Vagina (tissue), 2 donors: Measurements from ENCODE around the gene SLC2A6. TPM values are rescaled to one million over a fixed set of nuclear protein-coding genes. Genes with fewer than 3 reads are reported as not detected.

Source experiments
- DNase-seq, 2 donors: peaks; one replicate each; pipeline ENCODE4 v3.0.0-alpha.2; 2017; ENCODE audit errors: extremely low spot score in 2 of 2
- H3K27ac ChIP-seq: fragments of 200-600 bp; sonication (generic); one replicate; pipeline ENCODE4 v1.5.1; 2019
- H3K27me3 ChIP-seq: fragments of 200-600 bp; sonication (generic); one replicate; pipeline ENCODE4 v1.5.1; 2019
- H3K36me3 ChIP-seq, 2 donors: fragments of 200-600 bp; sonication (generic); one replicate each; pipeline ENCODE4 v1.5.1; 2017 to 2019
- H3K4me1 ChIP-seq: fragments of 200-600 bp; sonication (generic); one replicate; pipeline ENCODE4 v1.5.1; 2019
- H3K4me3 ChIP-seq, 2 donors: fragments of 200-600 bp; sonication (generic); 1 replicate in 1 of 2; 2 replicates in 1 of 2; pipeline ENCODE4 v1.5.1; 2016 to 2019
- H3K9me3 ChIP-seq: fragments of 200-600 bp; sonication (generic); one replicate; pipeline ENCODE4 v1.5.1; 2019
- CTCF ChIP-seq, 3 experiments: fragments of 450-650 bp in 2 of 3; fragments of 200-600 bp in 1 of 3; sonication (generic) in 1 of 3; IDR thresholded peaks; one replicate each; pipeline ENCODE4 v1.5.1; 2017 to 2019; ENCODE audit warnings: antibody characterized with exemption in 3 of 3, mild to moderate bottlenecking in 2 of 3, moderate library complexity in 2 of 3
- POLR2A ChIP-seq, 2 donors: fragments of 450-650 bp; IDR thresholded peaks; one replicate each; pipeline ENCODE4 v1.6.1; 2017; ENCODE audit warnings: antibody characterized with exemption in 2 of 2, mild to moderate bottlenecking in 2 of 2, moderate library complexity in 2 of 2
- POLR2AphosphoS5 ChIP-seq, 2 donors: sonication (generic); formaldehyde crosslinking; IDR thresholded peaks; one replicate each; pipeline ENCODE4 v1.9.0; 2017; ENCODE audit warnings: antibody characterized with exemption in 2 of 2, mild to moderate bottlenecking in 2 of 2, low read depth in 1 of 2; ENCODE audit not compliant: insufficient read depth in 1 of 2
- intact Hi-C: fragments of 100-400 bp; cut with DNase I; formaldehyde crosslinking; loops from one replicate; pipeline ENCODE4 v1.15.1; 2023
- total RNA-seq: library from RNA; depleted of rRNA; stranded (reverse); fragments of >200 nt; gene quantifications from one replicate; pipeline ENCODE4 v1.2.3, GENCODE V29; 2016

Gene SLC2A6
- total RNA-seq, 1 donor from 2014 or later, result 3.7 TPM

GRCh38 chr9:133426011-133426410 is 52.9 kb downstream of the SLC2A6 start:
- no peaks in the 10 kb centered on the region for H3K9me3 ChIP-seq
- no peaks in the 10 kb centered on the region for H3K27me3 ChIP-seq
- DNase-seq, result no peak
- H3K36me3 ChIP-seq, result no peaks in the 10 kb centered on the region
- TF ChIP-seq POLR2AphosphoS5 (IDR thresholded peaks at IDR 0.05; ENCODE audit: insufficient read depth in 1 of 2, low read depth in 1 of 2) (no peak), CTCF (IDR thresholded peaks at IDR 0.05) (no peak), POLR2A (IDR thresholded peaks at IDR 0.05) (no peak)
- H3K4me1 ChIP-seq, result peaks cover 8% of the 10 kb centered on the region
- intact Hi-C loops, result no loop called here
- no peak overlapping the region for H3K4me3 ChIP-seq
- no peak overlapping the region for H3K27ac ChIP-seq

GRCh38 chr9:133425049-133425632 is 53.8 kb downstream of the SLC2A6 start:
- H3K27ac ChIP-seq, result no peak overlapping the region

GRCh38 chr9:133424187-133424586 is 54.7 kb downstream of the SLC2A6 start:
- no peaks in the 10 kb centered on the region for H3K9me3 ChIP-seq
- intact Hi-C loops, result no loop called here
- H3K4me3 ChIP-seq, result no peak overlapping the region
- peaks cover 5% of the 10 kb centered on the region for H3K4me1 ChIP-seq
- H3K36me3 ChIP-seq, result no peaks in the 10 kb centered on the region
- H3K27me3 ChIP-seq, result no peaks in the 10 kb centered on the region
- DNase-seq, result no peak
- H3K27ac ChIP-seq, result no peak overlapping the region
- no peak for TF ChIP-seq POLR2A (IDR thresholded peaks at IDR 0.05)

More at GRCh38 chr9:133425049-133425632, 53.8 kb downstream of the SLC2A6 start:
- H3K4me1 ChIP-seq, result peaks cover 8% of the 10 kb centered on the region
- H3K4me3 ChIP-seq, result no peak overlapping the region
- H3K27me3 ChIP-seq, result no peaks in the 10 kb centered on the region
- no peak for DNase-seq
- H3K9me3 ChIP-seq, result no peaks in the 10 kb centered on the region
- no peak for TF ChIP-seq POLR2AphosphoS5 (IDR thresholded peaks at IDR 0.05; ENCODE audit: insufficient read depth in 1 of 2, low read depth in 1 of 2)
- TF ChIP-seq POLR2A (IDR thresholded peaks at IDR 0.05), result no peak
- no peak for TF ChIP-seq CTCF (IDR thresholded peaks at IDR 0.05)
- intact Hi-C loops, result no loop called here
- H3K36me3 ChIP-seq, result no peaks in the 10 kb centered on the region

GRCh38 chr9:133423216-133423615 is 55.7 kb downstream of the SLC2A6 start:
- no peak for DNase-seq
- Histone ChIP-seq H3K4me3 (no peak overlapping the region), H3K27ac (no peak overlapping the region), H3K36me3 (no peaks in the 10 kb centered on the region), H3K9me3 (no peaks in the 10 kb centered on the region), H3K4me1 (peaks cover 10% of the 10 kb centered on the region), H3K27me3 (no peaks in the 10 kb centered on the region)
- no peak for TF ChIP-seq POLR2A (IDR thresholded peaks at IDR 0.05)
- no peak for TF ChIP-seq CTCF (IDR thresholded peaks at IDR 0.05)
- TF ChIP-seq POLR2AphosphoS5 (IDR thresholded peaks at IDR 0.05; ENCODE audit: insufficient read depth in 1 of 2, low read depth in 1 of 2), result no peak
- intact Hi-C loops, result no loop called here

- no peaks in the 10 kb centered on the region for H3K27me3 ChIP-seq
- no peaks in the 10 kb centered on the region for H3K9me3 ChIP-seq
- no peak within 1 kb of the TSS for H3K4me3 ChIP-seq
- TF ChIP-seq POLR2AphosphoS5 (IDR thresholded peaks at IDR 0.05; ENCODE audit: insufficient read depth in 1 of 2, low read depth in 1 of 2) (no peak), POLR2A (IDR thresholded peaks at IDR 0.05) (no peak), CTCF (IDR thresholded peaks at IDR 0.05) (no peak)
- no peak for DNase-seq
- H3K4me1 ChIP-seq, result peaks cover 19% of the 10 kb centered on the region
- intact Hi-C loops, result no loop called here
- no peak within 1 kb of the TSS for H3K27ac ChIP-seq
- no peaks in the 10 kb centered on the region for H3K36me3 ChIP-seq
These were observed 57.0 kb downstream of the SLC2A6 start, which contains the start of gene ADAMTS13 for GRCh38 chr9:133421615-133422542. Gene ADAMTS13, plus strand, starts transcription at chr9:133422367. Its CDS starts 77 bp downstream, at chr9:133422444.

Other genes with a start within 250 kb of the SLC2A6 start
- gene ABO, start 203.9 kb downstream of the SLC2A6 start, total RNA-seq, result 17.2 TPM
- 12.8 TPM for gene SURF6, start 142.9 kb downstream of the SLC2A6 start, total RNA-seq
- gene MED22, start 131.0 kb downstream of the SLC2A6 start, total RNA-seq, result 32.9 TPM
- 1,889 TPM for gene RPL7A, start 130.9 kb downstream of the SLC2A6 start, total RNA-seq
- gene SURF1, start 122.6 kb downstream of the SLC2A6 start, total RNA-seq, result 31.2 TPM
- 19.9 TPM for gene SURF2, start 122.5 kb downstream of the SLC2A6 start, total RNA-seq
- 112 TPM for gene SURF4, start 103.0 kb downstream of the SLC2A6 start, total RNA-seq
- not detected for gene STKLD1, start 102.7 kb downstream of the SLC2A6 start, total RNA-seq
- 17.2 TPM for gene REXO4, start 61.1 kb downstream of the SLC2A6 start, total RNA-seq
- gene ADAMTS13, start 56.7 kb downstream of the SLC2A6 start, total RNA-seq, result 2.0 TPM
- gene CACFD1, start 19.1 kb downstream of the SLC2A6 start, total RNA-seq, result 9.1 TPM
- not detected for gene MYMK, start 45.9 kb upstream of the SLC2A6 start, total RNA-seq
- 2.0 TPM for gene ADAMTSL2, start 55.6 kb upstream of the SLC2A6 start, total RNA-seq
- gene FAM163B, start 130.3 kb upstream of the SLC2A6 start, total RNA-seq, result not detected
- gene DBH, start 157.3 kb upstream of the SLC2A6 start, total RNA-seq, result 12.0 TPM